Right lobe of liver (tissue), 6 donors: ENCODE results near the gene GPATCH4. TPM values are rescaled to one million over a fixed set of nuclear protein-coding genes. Genes with fewer than 3 reads are reported as not detected.
A peak's percentile ranks its signal among the peaks of the same experiment; 100 is the strongest.

Experiments used
- ATAC-seq, 4 donors: fragments of 200-7000 bp; cut with Tn5 transposase; one replicate each; pipeline ENCODE4 v1.9.1; 2020; ENCODE audit warnings: mild to moderate bottlenecking in 4 of 4, moderate library complexity in 4 of 4
- DNase-seq, 3 donors: peaks; one replicate each; pipeline ENCODE4 v3.0.0-alpha.2; 2020
- H3K27ac ChIP-seq, 3 donors: fragments of 200-600 bp; one replicate each; pipeline ENCODE4 v1.8.0; 2022
- H3K27me3 ChIP-seq, 2 donors: fragments of 200-600 bp; one replicate each; pipeline ENCODE4 v1.8.0; 2022
- H3K36me3 ChIP-seq, 4 donors: fragments of 200-600 bp; sonication (generic) in 1 of 4; one replicate each; pipeline versions ENCODE4 v1.5.1 to v1.8.0; 2017 to 2022; ENCODE audit warnings: control low read depth in 1 of 4
- H3K4me1 ChIP-seq, 4 donors: fragments of 200-600 bp; sonication (generic) in 1 of 4; one replicate each; pipeline versions ENCODE4 v1.5.1 to v1.8.0; 2017 to 2022; ENCODE audit warnings: control low read depth in 1 of 4
- H3K4me3 ChIP-seq, 3 donors: fragments of 200-600 bp; one replicate each; pipeline ENCODE4 v1.8.0; 2022
- H3K9me3 ChIP-seq, 4 donors: fragments of 200-600 bp; sonication (generic) in 1 of 4; one replicate each; pipeline versions ENCODE4 v1.5.1 to v1.8.0; 2017 to 2022; ENCODE audit warnings: control low read depth in 1 of 4
- CTCF ChIP-seq, 4 donors: fragments of 200-600 bp in 3 of 4; fragments of 450-650 bp in 1 of 4; IDR thresholded peaks; one replicate each; pipeline versions ENCODE4 v1.5.1 to v1.8.0; 2016 to 2022; ENCODE audit warnings: antibody characterized with exemption in 4 of 4, mild to moderate bottlenecking in 2 of 4
- POLR2A ChIP-seq: fragments of 450-650 bp; IDR thresholded peaks from one replicate; pipeline ENCODE4 v1.6.1; 2017; ENCODE audit warnings: antibody characterized with exemption, mild to moderate bottlenecking
- WGBS: methylation state at CpG from one replicate; pipeline ENCODE4 v1.1.6; 2018; ENCODE audit warnings: low coverage, low lambda C conversion rate; ENCODE audit not compliant: insufficient coverage; ENCODE audit errors: missing lambda C conversion rate; 5-methylcytosine and 5-hydroxymethylcytosine counted together
- intact Hi-C, 2 donors: fragments of 100-400 bp; cut with DNase I; formaldehyde crosslinking; loops; one replicate each; pipeline versions ENCODE4 v1.11.2 to v1.14.1; 2022
- total RNA-seq, 6 experiments: library from RNA; depleted of rRNA in 2 of 6; stranded (reverse); fragments of >200 nt in 2 of 6; fragmentation: NEBNext Ultra II Directional in 3 of 6; extraction: Animal tissue kit (Norgen Biotek cat#: 25700) in 3 of 6; gene quantifications; one replicate each; pipeline versions ENCODE4 v1.1.0 to v1.2.4, GENCODE V29; 2016 to 2023
- donor health status: DM: no; HTN: yes; CAD: no.
- donor health status: DM: no; HTN: no; CAD: no.
- donor health status: DM: no; HTN: no; CAD: no.
- donor health status: DM: no; HTN: yes; CAD: no.
- donor health status: DM: no; HTN: yes; CAD: no.

Gene GPATCH4
- total RNA-seq, 6 experiments from 2014 or later: 7.0 to 25.3 (median 12.4) TPM

DNA sequence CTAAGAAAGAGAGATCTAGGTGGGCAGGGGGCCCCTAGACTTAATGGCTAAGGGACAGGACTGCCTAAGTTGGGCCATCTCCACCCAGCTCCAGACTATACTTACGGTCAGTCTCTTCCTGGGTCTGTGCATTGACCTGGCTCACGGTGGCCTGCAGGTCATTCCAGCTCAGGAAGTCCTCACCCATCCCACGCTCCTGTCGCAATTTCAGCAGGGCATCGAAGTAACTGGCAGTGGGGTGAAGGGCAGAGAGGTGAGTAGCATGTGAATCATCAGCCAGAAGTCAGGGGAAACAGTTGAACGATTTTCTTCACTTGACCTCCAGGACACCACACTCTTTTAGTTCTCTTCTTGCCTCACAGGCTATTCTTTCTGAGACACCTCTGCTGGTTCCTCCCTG, 49.4 kb downstream of the GPATCH4 start:
- intact Hi-C loops: no loop called here
- no peaks in the 10 kb centered on the region for H3K27me3 ChIP-seq
- no peak overlapping the region for H3K4me3 ChIP-seq
- H3K27ac ChIP-seq: no peak overlapping the region
- H3K4me1 ChIP-seq: no peaks in the 10 kb centered on the region
- WGBS: 0% methylated on average over 2 of the region's 6 CpGs
- DNase-seq: peak in 1 of 3 donors; percentile 58
- TF ChIP-seq CTCF (IDR thresholded peaks at IDR 0.05): no peak
- no peak for TF ChIP-seq POLR2A
- no peaks in the 10 kb centered on the region for H3K36me3 ChIP-seq
- peak in 2 of 4 donors; percentile 23 to 68 for ATAC-seq
- no peaks in the 10 kb centered on the region for H3K9me3 ChIP-seq

DNA sequence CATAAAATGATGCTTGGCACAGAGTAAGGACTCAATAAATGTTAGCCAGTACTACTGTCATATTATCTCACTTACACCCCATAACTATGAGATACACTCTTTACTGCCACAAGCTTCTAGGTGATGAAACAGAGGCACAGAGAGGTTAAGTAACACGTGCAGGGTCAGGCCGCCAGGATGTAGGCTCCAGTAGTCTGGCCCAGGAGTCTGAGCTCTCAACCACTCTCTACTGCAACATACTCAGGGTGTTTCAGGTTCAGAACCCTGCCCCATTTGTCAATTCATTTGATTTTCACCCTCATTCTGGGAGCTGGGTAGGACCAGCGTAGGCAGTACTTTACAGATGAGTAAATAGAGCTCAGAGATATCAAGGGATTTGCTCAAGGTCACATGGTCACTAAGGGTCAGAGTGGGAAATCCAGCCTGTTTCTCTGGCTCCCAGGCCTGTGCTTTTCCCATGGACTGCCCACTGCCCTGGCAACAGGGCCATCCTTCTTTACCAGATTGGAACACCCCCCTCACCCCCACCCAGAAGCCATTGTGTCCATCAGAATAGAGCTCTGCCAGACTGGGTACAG, 50.1 kb downstream of the GPATCH4 start:
- TF ChIP-seq CTCF (IDR thresholded peaks at IDR 0.05) (no peak), POLR2A (no peak)

GRCh38 chr1:156550346-156550745, 50.9 kb downstream of the GPATCH4 start:
- intact Hi-C loops: no loop called here
- TF ChIP-seq POLR2A (no peak), CTCF (IDR thresholded peaks at IDR 0.05) (no peak)
- Histone ChIP-seq H3K36me3 (no peaks in the 10 kb centered on the region), H3K4me3 (no peak overlapping the region), H3K27ac (no peak overlapping the region), H3K9me3 (no peaks in the 10 kb centered on the region), H3K27me3 (no peaks in the 10 kb centered on the region), H3K4me1 (no peaks in the 10 kb centered on the region)
- 83% methylated on average over 5 of the region's 5 CpGs for WGBS
- no peak for ATAC-seq
- no peak for DNase-seq

More for the DNA sequence above, 50.1 kb downstream of the GPATCH4 start:
- 83% methylated on average over 2 of the region's 3 CpGs for WGBS
- H3K4me3 ChIP-seq: no peak overlapping the region
- H3K9me3 ChIP-seq: no peaks in the 10 kb centered on the region
- DNase-seq (no peak), ATAC-seq (peak in 1 of 4 donors; percentile 49)
- intact Hi-C loops: no loop called here
- no peak overlapping the region for H3K27ac ChIP-seq
- no peaks in the 10 kb centered on the region for H3K4me1 ChIP-seq
- no peaks in the 10 kb centered on the region for H3K36me3 ChIP-seq
- H3K27me3 ChIP-seq: no peaks in the 10 kb centered on the region

DNA sequence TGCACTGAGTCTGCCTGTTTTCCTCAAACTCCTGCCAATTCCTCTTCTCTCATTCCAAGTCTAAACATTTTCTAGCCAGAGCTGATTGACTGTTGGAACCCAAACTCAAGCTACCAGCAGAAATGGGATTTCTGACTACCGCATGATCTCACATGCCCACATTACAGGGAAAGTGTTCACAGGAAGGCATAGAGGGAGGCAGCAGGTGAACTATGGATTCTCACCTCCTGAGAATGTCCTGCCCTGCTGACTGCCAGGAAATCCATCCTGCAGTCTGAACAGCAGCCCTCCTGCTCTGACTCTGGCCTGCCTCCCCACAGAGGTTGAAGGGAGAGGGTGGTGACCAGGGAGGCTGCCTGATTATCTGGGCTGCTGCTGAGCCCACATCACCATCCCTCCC, 51.4 kb downstream of the GPATCH4 start:
- ATAC-seq: no peak
- no peak overlapping the region for H3K4me3 ChIP-seq

More for the DNA sequence above, 51.4 kb downstream of the GPATCH4 start:
- no peaks in the 10 kb centered on the region for H3K36me3 ChIP-seq
- no peaks in the 10 kb centered on the region for H3K27me3 ChIP-seq
- no peak overlapping the region for H3K27ac ChIP-seq
- no peaks in the 10 kb centered on the region for H3K4me1 ChIP-seq
- TF ChIP-seq POLR2A (no peak), CTCF (IDR thresholded peaks at IDR 0.05) (no peak)
- DNase-seq: no peak
- H3K9me3 ChIP-seq: no peaks in the 10 kb centered on the region
- 100% methylated on average over 1 of the region's 1 CpG for WGBS
- intact Hi-C loops: no loop called here
